SJCRH30 (cell line): Measurements from ENCODE around the gene BRMS1. TPM values are rescaled to one million over a fixed set of nuclear protein-coding genes. Genes with fewer than 3 reads are reported as not detected.
"Not testable (repeated sequence)": the region's sequence is repeated elsewhere in the genome, so short reads cannot be mapped to it uniquely, and the experiment has no call there.

Experiments used
- DNase-seq, 2 experiments: peaks; one replicate each; pipeline ENCODE4 v3.0.0-alpha.2; 2015 to 2020
- H3K27ac ChIP-seq: fragments of 250-450 bp; sonication (Bioruptor Pico); 2 replicates; pipeline ENCODE4 v1.5.1; 2020; ENCODE audit warnings: mild to moderate bottlenecking, moderate library complexity
- H3K27me3 ChIP-seq: fragments of 250-450 bp; sonication (Bioruptor Pico); 2 replicates; pipeline ENCODE4 v1.5.1; 2020; ENCODE audit warnings: mild to moderate bottlenecking, moderate library complexity
- H3K36me3 ChIP-seq: fragments of 250-450 bp; sonication (Bioruptor Pico); 2 replicates; pipeline ENCODE4 v1.5.1; 2020; ENCODE audit warnings: mild to moderate bottlenecking, moderate library complexity
- H3K4me1 ChIP-seq: fragments of 250-450 bp; sonication (Bioruptor Pico); 2 replicates; pipeline ENCODE4 v1.5.1; 2020; ENCODE audit warnings: mild to moderate bottlenecking, moderate library complexity
- H3K4me3 ChIP-seq: fragments of 250-450 bp; sonication (Bioruptor Pico); 2 replicates; pipeline ENCODE4 v1.5.1; 2020; ENCODE audit warnings: mild to moderate bottlenecking, moderate library complexity
- H3K9me3 ChIP-seq: fragments of 250-450 bp; sonication (Bioruptor Pico); replicated peaks from 2 replicates; pipeline ENCODE4 v1.5.1; 2020; ENCODE audit warnings: mild to moderate bottlenecking, moderate library complexity
- total RNA-seq: library from RNA; depleted of rRNA; stranded (reverse); fragments of >200 nt; shearing (Covaris generic); gene quantifications from 2 replicates; pipeline ENCODE4 v1.2.3, GENCODE V29; 2014

BRMS1 gene
- total RNA-seq, 1 experiment from 2014 or later, result 40.5 TPM

- Histone ChIP-seq H3K9me3 (no peaks in the 10 kb centered on the region), H3K27me3 (no peaks in the 10 kb centered on the region), H3K4me1 (peaks cover 7% of the 10 kb centered on the region; the same call in 1 of the 2 replicates), H3K27ac (no peak overlapping the region), H3K36me3 (no peaks in the 10 kb centered on the region), H3K4me3 (no peak overlapping the region)
- no peak for DNase-seq
These were observed 19.6 kb downstream of the BRMS1 start for GRCh38 chr11:66325263-66325671.

DNA sequence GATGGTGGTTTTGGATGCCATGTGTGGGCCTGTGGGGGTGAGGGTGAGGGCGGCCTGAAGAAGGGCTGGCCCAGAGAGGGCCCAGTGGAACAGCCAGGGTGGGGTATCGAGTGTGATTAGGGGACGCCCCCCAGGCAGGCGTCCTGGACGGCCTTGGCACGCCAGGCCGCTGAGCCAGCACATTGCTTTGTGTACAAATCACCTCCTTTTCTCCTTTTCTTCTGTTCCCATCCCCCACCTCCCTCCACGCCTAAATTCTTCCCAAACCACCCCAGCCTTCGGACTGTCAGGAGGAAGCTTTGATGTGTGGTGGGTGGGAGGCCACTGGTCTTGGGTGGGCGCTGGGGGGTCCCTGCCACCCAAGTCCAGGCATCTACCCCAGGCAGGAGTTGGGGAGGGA, 20.2 kb downstream of the BRMS1 start:
- Histone ChIP-seq H3K4me3 (no peak overlapping the region), H3K36me3 (no peaks in the 10 kb centered on the region), H3K27me3 (no peaks in the 10 kb centered on the region), H3K27ac (no peak overlapping the region), H3K4me1 (peaks cover 7% of the 10 kb centered on the region; the same call in 1 of the 2 replicates), H3K9me3 (no peaks in the 10 kb centered on the region)
- no peak for DNase-seq

DNA sequence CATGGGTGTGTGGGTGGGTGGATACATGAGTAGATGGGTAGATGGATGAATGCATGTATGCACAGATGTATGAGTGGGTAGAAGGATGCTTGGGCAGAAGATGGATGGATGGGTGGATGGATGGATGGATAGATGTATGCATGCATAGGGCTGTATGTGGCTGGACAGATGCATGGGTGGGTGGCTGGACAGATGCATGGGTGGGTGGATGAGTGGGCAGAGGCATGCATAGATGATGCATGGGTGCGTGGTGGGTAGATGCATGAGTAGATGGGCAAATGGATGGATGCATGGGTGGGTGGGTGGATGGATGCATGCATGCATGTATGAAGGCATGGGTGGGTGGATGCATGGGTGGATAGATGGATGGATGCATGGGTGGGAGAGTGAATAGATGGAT, 21.2 kb downstream of the BRMS1 start:
- Histone ChIP-seq H3K9me3 (no peaks in the 10 kb centered on the region), H3K27ac (no peak overlapping the region), H3K4me3 (no peak overlapping the region), H3K27me3 (no peaks in the 10 kb centered on the region), H3K36me3 (no peaks in the 10 kb centered on the region), H3K4me1 (peaks cover 8% of the 10 kb centered on the region; the same call in 1 of the 2 replicates)
- no peak for DNase-seq

DNA sequence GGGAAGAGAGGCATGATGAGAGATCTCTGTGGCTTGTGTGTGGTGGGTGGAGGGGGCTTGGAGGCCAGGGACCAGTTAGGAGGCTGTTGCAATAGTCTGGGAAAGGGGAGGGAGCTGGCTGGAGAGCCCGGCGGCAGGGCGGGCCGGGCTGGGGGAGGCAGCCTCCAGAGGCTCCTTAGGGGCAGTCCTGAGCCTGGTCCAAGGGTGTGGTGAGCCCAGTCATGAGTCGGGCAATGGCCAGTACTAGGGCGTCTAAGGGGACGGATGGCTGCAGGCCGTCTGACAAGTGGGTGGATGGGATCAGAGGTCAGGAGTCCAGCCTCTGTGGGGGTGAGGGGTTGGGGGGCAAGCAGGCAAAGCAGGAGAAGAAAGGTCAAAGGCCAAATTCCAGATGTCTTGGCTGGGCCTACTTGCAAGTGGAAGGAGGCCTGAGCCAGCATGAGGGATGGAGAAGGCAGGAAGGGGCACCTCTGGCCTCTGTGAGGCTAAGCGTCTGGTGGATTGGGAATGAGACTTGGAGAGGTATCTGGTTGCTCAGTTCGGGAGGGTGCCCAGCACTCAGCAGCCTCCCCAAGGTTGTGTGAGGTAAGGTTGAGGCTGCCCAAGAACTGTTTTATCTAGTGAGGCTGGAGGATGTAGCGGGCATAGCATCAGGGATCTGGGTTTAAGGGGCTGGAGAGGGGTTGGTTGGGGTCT, 22.0 kb downstream of the BRMS1 start:
- H3K27ac ChIP-seq, result no peak overlapping the region
- H3K36me3 ChIP-seq, result no peaks in the 10 kb centered on the region
- H3K4me1 ChIP-seq, result peaks cover 15% of the 10 kb centered on the region
- H3K4me3 ChIP-seq, result no peak overlapping the region
- no peaks in the 10 kb centered on the region for H3K27me3 ChIP-seq
- no peak for DNase-seq
- H3K9me3 ChIP-seq, result no peaks in the 10 kb centered on the region

GRCh38 chr11:66321606-66322005, 23.3 kb downstream of the BRMS1 start:
- H3K4me3 ChIP-seq, result no peak overlapping the region
- no peak for DNase-seq
- no peak overlapping the region for H3K27ac ChIP-seq
- no peaks in the 10 kb centered on the region for H3K9me3 ChIP-seq
- H3K4me1 ChIP-seq, result peaks cover 13% of the 10 kb centered on the region
- H3K27me3 ChIP-seq, result no peaks in the 10 kb centered on the region
- no peaks in the 10 kb centered on the region for H3K36me3 ChIP-seq

GRCh38 chr11:66320748-66321147, 24.2 kb downstream of the BRMS1 start:
- not testable (repeated sequence) for H3K4me3 ChIP-seq, H3K9me3 ChIP-seq, DNase-seq, H3K27ac ChIP-seq, H3K36me3 ChIP-seq, H3K27me3 ChIP-seq
- peaks cover 11% of the 10 kb centered on the region for H3K4me1 ChIP-seq

DNA sequence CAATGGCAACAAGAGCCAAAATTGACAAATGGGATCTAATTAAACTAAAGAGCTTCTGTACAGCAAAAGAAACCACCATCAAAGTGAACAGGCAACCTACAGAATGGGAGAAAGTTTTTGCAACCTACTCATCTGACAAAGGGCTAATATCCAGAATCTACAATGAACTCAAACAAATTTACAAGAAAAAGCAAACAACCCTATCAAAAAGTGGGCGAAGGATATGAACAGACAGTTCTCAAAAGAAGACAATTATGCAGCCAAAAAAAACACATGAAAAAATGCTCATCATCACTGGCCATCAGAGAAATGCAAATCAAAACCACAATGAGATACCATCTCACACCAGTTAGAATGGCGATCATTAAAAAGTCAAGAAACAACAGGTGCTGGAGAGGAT, 24.6 kb downstream of the BRMS1 start:
- not testable (repeated sequence) for DNase-seq, H3K36me3 ChIP-seq, H3K4me3 ChIP-seq, H3K27ac ChIP-seq, H3K27me3 ChIP-seq, H3K9me3 ChIP-seq
- H3K4me1 ChIP-seq, result peaks cover 11% of the 10 kb centered on the region

DNA sequence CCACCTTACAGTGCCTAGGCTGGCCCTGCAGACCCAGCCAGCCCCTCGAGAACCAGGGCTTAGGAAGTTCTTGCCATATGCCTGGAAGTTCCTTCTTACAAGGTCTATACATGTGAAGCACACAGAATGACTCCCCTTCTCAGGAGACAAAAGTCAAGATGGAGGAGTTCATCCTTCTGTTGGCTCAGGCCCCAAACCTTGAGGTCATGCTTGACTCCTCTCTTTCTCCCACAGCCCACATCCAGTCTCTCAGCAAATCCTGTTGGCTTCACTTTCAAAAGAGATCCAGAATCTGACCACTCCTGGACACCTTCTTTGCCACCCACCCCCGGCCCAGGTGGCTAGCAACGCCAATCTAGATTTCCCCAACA, 26.3 kb downstream of the BRMS1 start:
- no peak for DNase-seq
- Histone ChIP-seq H3K4me1 (peaks cover 11% of the 10 kb centered on the region), H3K9me3 (no peaks in the 10 kb centered on the region), H3K36me3 (no peaks in the 10 kb centered on the region), H3K4me3 (no peak overlapping the region), H3K27ac (no peak overlapping the region; the same call in 1 of the 2 replicates), H3K27me3 (no peaks in the 10 kb centered on the region; the same call in 1 of the 2 replicates)

DNA sequence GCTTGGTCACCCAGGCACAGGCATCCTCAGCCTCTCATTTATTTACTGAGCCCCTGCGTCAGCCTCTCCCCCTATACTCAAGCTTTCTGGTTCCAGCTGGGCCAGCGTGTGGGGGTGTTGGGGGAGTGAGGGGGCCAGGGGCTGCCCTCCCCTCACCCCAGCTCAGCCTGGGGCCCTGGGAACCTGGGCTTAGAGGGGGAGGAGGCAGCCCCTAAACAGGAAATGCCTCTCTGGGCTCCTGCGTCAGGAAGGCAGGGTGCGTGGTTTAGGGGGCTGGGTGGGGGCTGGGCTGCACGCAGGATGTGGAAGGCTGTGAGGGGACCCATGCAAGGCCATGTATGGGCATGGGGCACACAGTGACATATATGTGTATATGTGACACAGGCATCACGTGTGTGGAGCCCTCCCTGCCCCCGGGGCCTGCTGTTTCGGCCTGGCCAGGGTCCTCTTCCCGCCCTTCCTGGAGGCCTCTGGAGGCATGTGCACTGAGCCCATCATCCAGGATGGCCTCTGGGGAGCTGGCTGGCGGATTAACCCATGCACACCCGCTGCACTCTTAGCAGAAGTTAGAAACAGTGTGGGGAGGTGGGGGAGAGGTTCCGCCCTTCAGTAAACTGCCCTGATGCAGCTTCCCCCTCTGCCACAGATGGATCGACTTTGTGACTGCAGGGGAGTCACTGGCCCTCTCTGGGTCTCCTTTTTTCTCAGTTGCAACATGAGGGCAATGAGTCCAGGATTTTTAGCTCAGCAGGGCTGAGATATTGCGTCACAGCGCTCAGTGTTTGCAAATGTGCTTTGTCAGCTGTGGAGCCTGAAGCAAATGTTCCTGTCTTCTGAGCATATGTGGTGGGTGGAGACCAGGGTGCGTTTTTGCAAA, 26.9 kb downstream of the BRMS1 start:
- peak; percentile 60 to 64 for DNase-seq

GRCh38 chr11:66317322-66317722, 27.6 kb downstream of the BRMS1 start:
- peaks cover 11% of the 10 kb centered on the region for H3K4me1 ChIP-seq

More for the DNA sequence above, 26.9 kb downstream of the BRMS1 start:
- peak overlapping the region; percentile 56; the same call in 1 of the 2 replicates for H3K27ac ChIP-seq
- no peaks in the 10 kb centered on the region for H3K36me3 ChIP-seq
- H3K4me1 ChIP-seq, result peaks cover 11% of the 10 kb centered on the region
- H3K27me3 ChIP-seq, result no peaks in the 10 kb centered on the region; the same call in 1 of the 2 replicates
- no peaks in the 10 kb centered on the region for H3K9me3 ChIP-seq
- H3K4me3 ChIP-seq, result peak overlapping the region; percentile 47

DNA sequence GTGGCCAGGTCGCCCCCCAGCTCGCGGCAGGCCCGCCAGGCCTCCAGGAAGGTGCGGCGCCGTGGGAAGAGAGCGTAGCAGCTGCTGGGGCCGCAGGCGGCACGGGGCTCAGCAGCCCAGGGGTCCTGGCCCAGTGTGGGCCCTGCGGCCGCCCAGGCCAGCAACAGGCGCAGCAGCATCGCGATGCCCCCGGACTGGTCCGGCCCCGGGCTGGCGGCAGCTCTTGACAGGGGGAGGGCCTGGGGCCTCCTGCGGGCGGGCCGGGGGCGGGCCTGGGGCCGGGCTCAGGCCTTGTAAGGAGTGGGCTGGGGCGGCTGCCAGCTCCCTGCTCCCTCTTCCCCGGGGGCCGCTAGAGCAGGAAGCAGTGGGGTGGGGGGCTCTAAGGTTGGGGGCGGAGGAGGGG, 28.1 kb downstream of the BRMS1 start, which contains the start of gene CD248:
CD248 (minus strand) TSS at position 196 of the 403 bp plus-strand sequence; CDS start at position 179, 17 bp downstream.
- Histone ChIP-seq H3K4me3 (peak within 1 kb of the TSS; percentile 47), H3K36me3 (no peaks in the 10 kb centered on the region), H3K9me3 (no peaks in the 10 kb centered on the region), H3K27me3 (no peaks in the 10 kb centered on the region; the same call in 1 of the 2 replicates), H3K27ac (peak within 1 kb of the TSS; percentile 56; the same call in 1 of the 2 replicates), H3K4me1 (peaks cover 11% of the 10 kb centered on the region)
- peak; percentile 69 to 70 for DNase-seq

More at GRCh38 chr11:66317322-66317722, 27.6 kb downstream of the BRMS1 start:
- peak; percentile 70 to 73 for DNase-seq
- Histone ChIP-seq H3K4me3 (peak overlapping the region; percentile 47), H3K27ac (peak overlapping the region; percentile 56; the same call in 1 of the 2 replicates), H3K36me3 (no peaks in the 10 kb centered on the region), H3K27me3 (no peaks in the 10 kb centered on the region; the same call in 1 of the 2 replicates), H3K9me3 (no peaks in the 10 kb centered on the region)

DNA sequence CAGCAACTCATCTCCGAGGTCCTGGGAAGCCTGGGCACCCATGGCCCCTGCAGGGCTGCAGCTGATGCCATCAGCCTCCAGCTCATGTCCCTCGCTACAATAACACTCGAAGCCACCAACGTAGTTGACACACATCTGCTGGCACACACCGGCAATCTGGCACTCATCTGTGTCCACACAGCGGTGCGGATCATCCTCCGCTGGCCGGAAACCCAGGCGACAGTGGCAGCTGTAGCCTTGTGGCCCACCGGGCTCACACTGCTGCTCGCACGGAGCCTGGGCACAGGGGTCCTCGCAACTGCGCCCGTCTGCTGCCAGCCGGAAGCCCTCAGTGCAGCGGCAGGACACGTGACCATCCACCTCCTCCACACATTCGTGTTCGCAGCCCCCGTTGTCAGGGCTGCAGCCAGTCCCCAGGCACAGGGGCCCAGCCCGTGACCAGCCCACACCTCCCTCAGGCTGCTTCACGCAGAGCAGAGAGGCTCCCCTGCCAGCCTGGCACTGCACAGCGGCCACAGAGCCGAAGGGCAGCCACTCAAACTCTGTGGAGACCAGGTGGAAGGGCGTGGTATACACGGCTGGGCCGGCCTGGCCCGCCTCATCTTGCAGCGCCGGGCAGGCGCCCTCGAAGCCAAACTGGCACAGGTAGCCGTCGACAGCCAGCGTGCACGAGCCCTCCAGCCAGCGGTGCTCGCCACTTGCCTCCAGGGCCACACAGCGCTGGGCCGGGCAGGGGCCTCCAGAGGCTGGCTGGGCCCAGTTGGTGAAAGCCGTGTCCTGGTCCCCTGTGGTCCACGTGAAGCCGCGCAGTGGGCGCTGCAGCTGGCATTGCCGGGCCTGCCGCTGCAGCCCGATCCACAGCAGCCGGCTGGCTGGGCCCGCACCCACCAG, 28.7 kb downstream of the BRMS1 start:
- H3K27ac ChIP-seq, result no peak overlapping the region
- H3K27me3 ChIP-seq, result no peaks in the 10 kb centered on the region; the same call in 1 of the 2 replicates

DNA sequence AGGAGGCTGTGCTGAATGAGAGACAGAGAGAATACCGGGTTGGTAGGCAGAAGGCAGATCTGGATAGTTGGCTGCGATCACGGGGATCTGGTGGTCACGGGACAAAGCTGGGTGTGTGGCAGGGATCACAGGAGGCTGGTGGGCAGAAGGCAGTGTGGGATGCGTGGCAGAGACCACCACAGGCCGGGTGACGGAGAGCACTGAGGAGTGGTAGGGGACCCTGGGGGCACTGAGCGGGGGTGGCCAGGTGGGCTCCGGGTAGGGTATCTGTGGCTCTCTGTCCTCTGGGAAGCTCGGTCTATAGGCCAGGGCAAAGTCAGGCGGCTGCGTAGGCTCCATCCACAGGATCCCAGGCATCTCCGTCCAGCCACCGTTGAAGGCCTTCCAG, 29.4 kb downstream of the BRMS1 start:
- H3K4me1 ChIP-seq, result peaks cover 11% of the 10 kb centered on the region
- no peak overlapping the region for H3K4me3 ChIP-seq
- H3K27me3 ChIP-seq, result no peaks in the 10 kb centered on the region; the same call in 1 of the 2 replicates
- no peaks in the 10 kb centered on the region for H3K9me3 ChIP-seq
- no peak overlapping the region for H3K27ac ChIP-seq
- DNase-seq, result no peak
- H3K36me3 ChIP-seq, result no peaks in the 10 kb centered on the region

More for the DNA sequence above, 28.7 kb downstream of the BRMS1 start:
- H3K36me3 ChIP-seq, result no peaks in the 10 kb centered on the region
- no peak for DNase-seq
- no peaks in the 10 kb centered on the region for H3K9me3 ChIP-seq
- peaks cover 11% of the 10 kb centered on the region for H3K4me1 ChIP-seq
- peak overlapping the region; percentile 47; the same call in 1 of the 2 replicates for H3K4me3 ChIP-seq
